Smooth muscle cell (in vitro differentiated cells): ENCODE data around the gene POU2F3. TPM values are rescaled to one million over a fixed set of nuclear protein-coding genes. Genes with fewer than 3 reads are reported as not detected.

ENCODE experiments used
- DNase-seq: peaks from one replicate; lab custom pipeline; 2025; ENCODE audit not compliant: unreplicated experiment; lab: John Stamatoyannopoulos, UW
- H2AFZ ChIP-seq: fragments of 200-600 bp; sonication (generic); 2 replicates; pipeline ENCODE4 v1.6.0; 2016; ENCODE audit warnings: antibody characterized with exemption, low read depth, mild to moderate bottlenecking
- H3F3A ChIP-seq: fragments of 200-600 bp; sonication (generic); 2 replicates; pipeline ENCODE4 v1.6.0; 2017; ENCODE audit warnings: antibody characterized with exemption, low read depth
- H3K27ac ChIP-seq: fragments of 200-600 bp; sonication (generic); 2 replicates; pipeline ENCODE4 v1.5.1; 2016; ENCODE audit warnings: low read depth, mild to moderate bottlenecking
- H3K27me3 ChIP-seq: fragments of 200-600 bp; sonication (generic); 2 replicates; pipeline ENCODE4 v1.6.1; 2016; ENCODE audit warnings: low read depth, mild to moderate bottlenecking
- H3K36me3 ChIP-seq: fragments of 200-600 bp; sonication (generic); 2 replicates; pipeline ENCODE4 v1.5.1; 2016; ENCODE audit warnings: low read depth
- H3K4me1 ChIP-seq: fragments of 200-600 bp; sonication (generic); 2 replicates; pipeline ENCODE4 v1.5.1; 2016; ENCODE audit warnings: low read depth
- H3K4me2 ChIP-seq: fragments of 200-600 bp; sonication (generic); 2 replicates; pipeline ENCODE4 v1.6.0; 2016; ENCODE audit warnings: mild to moderate bottlenecking
- H3K4me3 ChIP-seq: fragments of 200-600 bp; sonication (generic); 2 replicates; pipeline ENCODE4 v1.5.1; 2016; ENCODE audit warnings: mild to moderate bottlenecking
- H3K79me2 ChIP-seq: fragments of 200-600 bp; sonication (generic); 2 replicates; pipeline ENCODE4 v1.6.0; 2016; ENCODE audit warnings: low read depth, mild to moderate bottlenecking
- H3K9ac ChIP-seq: fragments of 200-600 bp; sonication (generic); 2 replicates; pipeline ENCODE4 v1.6.0; 2016; ENCODE audit warnings: low read depth
- H3K9me3 ChIP-seq: fragments of 200-600 bp; sonication (generic); replicated peaks from 2 replicates; pipeline ENCODE4 v1.5.1; 2016; ENCODE audit warnings: low read depth
- H4K20me1 ChIP-seq: fragments of 200-600 bp; sonication (generic); 2 replicates; pipeline ENCODE4 v1.6.0; 2016; ENCODE audit warnings: low read depth
- WGBS: methylation state at CpG from one replicate; pipeline ENCODE4 v1.1.7; 2016; ENCODE audit warnings: low lambda C conversion rate; 5-methylcytosine and 5-hydroxymethylcytosine counted together
- polyA plus RNA-seq: library from polyadenylated mRNA; unstranded; fragments of >200 nt; fragmentation: Nextera tagmentation; extraction: Ambion mirVana; gene quantifications from 2 replicates; pipeline ENCODE4 v1.2.1, GENCODE V29; 2016
- total RNA-seq: library from RNA; depleted of rRNA; stranded (reverse); fragments of >200 nt; gene quantifications from 2 replicates; pipeline ENCODE4 v1.2.3, GENCODE V29; 2014
- TF ChIP-seq, protein P1 (sequence below): fragments of 200-600 bp; sonication (generic); IDR thresholded peaks from 2 replicates; pipeline ENCODE4 v1.5.1; 2017; ENCODE audit warnings: borderline replicate concordance, mild to moderate bottlenecking, antibody characterized with exemption; ENCODE audit not compliant: insufficient read depth, poor library complexity, severe bottlenecking

Gene POU2F3
- total and polyA plus RNA-seq, 2 experiments from 2014 or later = 2.8 TPM; not detected in 1

- TF ChIP-seq, protein P1, sequence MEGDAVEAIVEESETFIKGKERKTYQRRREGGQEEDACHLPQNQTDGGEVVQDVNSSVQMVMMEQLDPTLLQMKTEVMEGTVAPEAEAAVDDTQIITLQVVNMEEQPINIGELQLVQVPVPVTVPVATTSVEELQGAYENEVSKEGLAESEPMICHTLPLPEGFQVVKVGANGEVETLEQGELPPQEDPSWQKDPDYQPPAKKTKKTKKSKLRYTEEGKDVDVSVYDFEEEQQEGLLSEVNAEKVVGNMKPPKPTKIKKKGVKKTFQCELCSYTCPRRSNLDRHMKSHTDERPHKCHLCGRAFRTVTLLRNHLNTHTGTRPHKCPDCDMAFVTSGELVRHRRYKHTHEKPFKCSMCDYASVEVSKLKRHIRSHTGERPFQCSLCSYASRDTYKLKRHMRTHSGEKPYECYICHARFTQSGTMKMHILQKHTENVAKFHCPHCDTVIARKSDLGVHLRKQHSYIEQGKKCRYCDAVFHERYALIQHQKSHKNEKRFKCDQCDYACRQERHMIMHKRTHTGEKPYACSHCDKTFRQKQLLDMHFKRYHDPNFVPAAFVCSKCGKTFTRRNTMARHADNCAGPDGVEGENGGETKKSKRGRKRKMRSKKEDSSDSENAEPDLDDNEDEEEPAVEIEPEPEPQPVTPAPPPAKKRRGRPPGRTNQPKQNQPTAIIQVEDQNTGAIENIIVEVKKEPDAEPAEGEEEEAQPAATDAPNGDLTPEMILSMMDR = no peak
- no peak overlapping the region for H3K27ac ChIP-seq
- no peak overlapping the region for H3K4me2 ChIP-seq
- peaks cover 4% of the 10 kb centered on the region for H3F3A ChIP-seq
- 58% methylated on average over 3 of the region's 3 CpGs for WGBS
- H4K20me1 ChIP-seq = no peaks in the 10 kb centered on the region
- H3K9ac ChIP-seq = no peak overlapping the region
- H3K36me3 ChIP-seq = no peaks in the 10 kb centered on the region
- no peak overlapping the region for H2AFZ ChIP-seq
- no peaks in the 10 kb centered on the region for H3K79me2 ChIP-seq
- no peaks in the 10 kb centered on the region for H3K9me3 ChIP-seq
- H3K27me3 ChIP-seq = peaks cover 30% of the 10 kb centered on the region
- no peaks in the 10 kb centered on the region for H3K4me1 ChIP-seq
- DNase-seq = no peak
- no peak overlapping the region for H3K4me3 ChIP-seq
Measured at GRCh38 chr11:120290956-120291355, 51.0 kb downstream of the POU2F3 start.

GRCh38 chr11:120293038-120293800, 53.3 kb downstream of the POU2F3 start:
- no peaks in the 10 kb centered on the region for H3K79me2 ChIP-seq

GRCh38 chr11:120294096-120294495, 54.2 kb downstream of the POU2F3 start:
- Histone ChIP-seq H3F3A (no peaks in the 10 kb centered on the region), H3K4me3 (no peak overlapping the region), H3K36me3 (no peaks in the 10 kb centered on the region), H4K20me1 (no peaks in the 10 kb centered on the region), H3K4me2 (no peak overlapping the region), H3K79me2 (no peaks in the 10 kb centered on the region), H3K9ac (no peak overlapping the region), H3K4me1 (no peaks in the 10 kb centered on the region), H3K27me3 (peaks cover 30% of the 10 kb centered on the region), H2AFZ (no peak overlapping the region), H3K9me3 (no peaks in the 10 kb centered on the region), H3K27ac (no peak overlapping the region)
- TF ChIP-seq, protein P1 = no peak
- no peak for DNase-seq
- 91% methylated on average over 5 of the region's 5 CpGs for WGBS

More at GRCh38 chr11:120293038-120293800, 53.3 kb downstream of the POU2F3 start:
- Histone ChIP-seq H3K9ac (no peak overlapping the region), H3K27ac (no peak overlapping the region), H4K20me1 (no peaks in the 10 kb centered on the region), H3K4me2 (no peak overlapping the region), H2AFZ (no peak overlapping the region), H3K4me3 (no peak overlapping the region), H3K4me1 (no peaks in the 10 kb centered on the region), H3K36me3 (no peaks in the 10 kb centered on the region), H3K9me3 (no peaks in the 10 kb centered on the region), H3K27me3 (peaks cover 30% of the 10 kb centered on the region), H3F3A (no peaks in the 10 kb centered on the region)
- 76% methylated on average over 5 of the region's 5 CpGs for WGBS
- TF ChIP-seq, protein P1 = no peak
- no peak for DNase-seq

DNA sequence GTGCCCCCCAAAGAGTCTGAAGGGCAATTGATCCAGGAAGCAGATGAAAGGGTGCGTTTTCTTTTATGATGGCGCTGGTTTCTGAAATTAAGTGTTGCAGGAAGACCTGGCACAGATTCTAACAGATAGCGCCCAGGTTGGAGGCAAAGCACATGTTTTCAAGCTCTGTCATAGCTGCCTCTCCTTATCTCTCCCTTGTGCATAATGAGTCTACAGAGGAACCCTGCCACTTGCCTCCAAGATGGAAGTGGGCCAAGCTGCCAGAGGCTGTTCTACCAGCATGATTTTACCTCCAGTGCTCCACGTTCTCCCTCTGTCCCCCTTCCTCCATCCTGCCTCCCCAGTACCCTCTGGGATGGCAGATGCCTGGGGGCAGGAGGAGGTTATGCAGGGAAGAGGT, 55.2 kb downstream of the POU2F3 start:
- H2AFZ ChIP-seq = no peak overlapping the region
- no peaks in the 10 kb centered on the region for H3K4me1 ChIP-seq
- no peaks in the 10 kb centered on the region for H3K36me3 ChIP-seq
- no peak overlapping the region for H3K4me2 ChIP-seq
- peaks cover 24% of the 10 kb centered on the region for H3K27me3 ChIP-seq
- TF ChIP-seq, protein P1 = no peak
- no peak for DNase-seq
- H3K4me3 ChIP-seq = no peak overlapping the region
- no peaks in the 10 kb centered on the region for H3F3A ChIP-seq
- H4K20me1 ChIP-seq = no peaks in the 10 kb centered on the region
- WGBS = 63% methylated on average over 4 of the region's 4 CpGs
- H3K9me3 ChIP-seq = no peaks in the 10 kb centered on the region
- H3K9ac ChIP-seq = no peak overlapping the region
- H3K27ac ChIP-seq = no peak overlapping the region
- no peaks in the 10 kb centered on the region for H3K79me2 ChIP-seq
